Measurements from ENCODE around the gene EMILIN1. TPM values are rescaled to one million over a fixed set of nuclear protein-coding genes. Genes with fewer than 3 reads are reported as not detected.
A peak's percentile ranks its signal among the peaks of the same experiment; 100 is the strongest.

EMILIN1 gene
- total and polyA plus RNA-seq, 10 of the 15 experiments (the other 5 are each of a cell fraction or from before 2014, with no cell fraction given), result 0.01 to 2.3 (median 1.2) TPM; not detected in 2

DNA sequence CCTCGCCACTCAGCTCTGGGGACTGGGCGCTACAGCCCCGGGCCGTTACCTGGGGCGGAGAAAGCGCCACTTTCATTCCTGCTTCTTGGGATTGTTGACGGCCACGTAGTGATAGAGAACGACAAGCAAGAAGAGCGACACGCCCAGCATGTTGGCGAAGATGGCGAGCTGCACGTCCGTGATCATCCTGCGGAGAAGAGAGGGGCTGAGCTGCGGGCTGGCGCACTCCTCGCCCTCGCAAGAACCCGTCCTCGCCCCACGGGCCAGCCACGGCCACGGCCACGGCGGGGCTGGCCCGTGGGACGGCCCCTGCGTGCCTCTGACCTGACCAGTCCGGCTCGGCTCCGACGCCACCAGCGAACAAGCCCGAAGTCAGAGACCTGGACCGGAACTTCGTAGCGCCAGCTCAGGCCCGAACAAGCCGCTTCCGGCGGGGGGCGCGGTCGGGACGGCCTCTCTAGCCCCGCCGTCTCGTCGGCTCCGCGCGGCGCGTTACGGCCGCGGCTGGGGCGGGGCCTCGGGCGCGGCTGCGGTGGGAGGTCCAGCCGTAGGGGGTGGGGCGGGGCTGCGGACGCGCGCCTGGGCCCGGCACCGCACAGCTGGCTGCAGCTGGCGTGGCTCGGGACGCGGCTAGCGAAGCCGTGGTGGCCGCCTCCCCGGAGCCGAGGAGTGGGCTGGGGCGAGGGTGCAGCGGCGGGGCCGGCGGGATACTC is 7.0 kb upstream of the EMILIN1 start, which contains the start of gene OST4 (continued):
- TF ChIP-seq ZBED1 (IDR thresholded peaks at IDR 0.05; ENCODE audit: borderline replicate concordance) (no peak), KDM1A (IDR thresholded peaks at IDR 0.05; ENCODE audit: borderline replicate concordance) (no peak), BMI1 (IDR thresholded peaks at IDR 0.05; ENCODE audit: borderline replicate concordance) (no peak), NR2C2 (IDR thresholded peaks at IDR 0.05; ENCODE audit: borderline replicate concordance, control insufficient read depth, insufficient read length, low read depth) (no peak), NFIC (IDR thresholded peaks at IDR 0.05; ENCODE audit: low read depth, low read length) (no peak), CHD1 (IDR thresholded peaks at IDR 0.05; ENCODE audit: low read depth, low read length) (no peak), ZNF384 (IDR thresholded peaks at IDR 0.05; ENCODE audit: borderline replicate concordance, low read depth, low read length) (no peak), MEF2A (IDR thresholded peaks at IDR 0.05; ENCODE audit: insufficient read depth, low read depth, low read length) (no peak), BCL11A (IDR thresholded peaks at IDR 0.05; ENCODE audit: low read depth, low read length) (no peak), NFXL1 (IDR thresholded peaks at IDR 0.05; ENCODE audit: borderline replicate concordance) (no peak), CBX5 (IDR thresholded peaks at IDR 0.05; ENCODE audit: low read depth) (no peak), RB1 (IDR thresholded peaks at IDR 0.05; ENCODE audit: borderline replicate concordance) (peak; percentile 48; the same call in 1 of the 2 replicates), WRNIP1 (IDR thresholded peaks at IDR 0.05; ENCODE audit: borderline replicate concordance, low read depth, low read length) (no peak), EP300 (IDR thresholded peaks at IDR 0.05; ENCODE audit: borderline replicate concordance in 1 of 2, control insufficient read depth in 1 of 2, low read depth in 2 of 2, low read length in 2 of 2) (no peak), IKZF1 (conservative IDR thresholded peaks at IDR 0.05) (peak; percentile 84), PAX5 (IDR thresholded peaks at IDR 0.05; ENCODE audit: borderline replicate concordance, low read depth, low read length) (no peak), SIN3A (IDR thresholded peaks at IDR 0.05; ENCODE audit: low read depth, low read length) (no peak; the same call in 1 of the 2 replicates)
- TF ChIP-seq, protein P1, sequence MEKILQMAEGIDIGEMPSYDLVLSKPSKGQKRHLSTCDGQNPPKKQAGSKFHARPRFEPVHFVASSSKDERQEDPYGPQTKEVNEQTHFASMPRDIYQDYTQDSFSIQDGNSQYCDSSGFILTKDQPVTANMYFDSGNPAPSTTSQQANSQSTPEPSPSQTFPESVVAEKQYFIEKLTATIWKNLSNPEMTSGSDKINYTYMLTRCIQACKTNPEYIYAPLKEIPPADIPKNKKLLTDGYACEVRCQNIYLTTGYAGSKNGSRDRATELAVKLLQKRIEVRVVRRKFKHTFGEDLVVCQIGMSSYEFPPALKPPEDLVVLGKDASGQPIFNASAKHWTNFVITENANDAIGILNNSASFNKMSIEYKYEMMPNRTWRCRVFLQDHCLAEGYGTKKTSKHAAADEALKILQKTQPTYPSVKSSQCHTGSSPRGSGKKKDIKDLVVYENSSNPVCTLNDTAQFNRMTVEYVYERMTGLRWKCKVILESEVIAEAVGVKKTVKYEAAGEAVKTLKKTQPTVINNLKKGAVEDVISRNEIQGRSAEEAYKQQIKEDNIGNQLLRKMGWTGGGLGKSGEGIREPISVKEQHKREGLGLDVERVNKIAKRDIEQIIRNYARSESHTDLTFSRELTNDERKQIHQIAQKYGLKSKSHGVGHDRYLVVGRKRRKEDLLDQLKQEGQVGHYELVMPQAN (conservative IDR thresholded peaks at IDR 0.05), result peak; percentile 86
- TF ChIP-seq, protein P2, sequence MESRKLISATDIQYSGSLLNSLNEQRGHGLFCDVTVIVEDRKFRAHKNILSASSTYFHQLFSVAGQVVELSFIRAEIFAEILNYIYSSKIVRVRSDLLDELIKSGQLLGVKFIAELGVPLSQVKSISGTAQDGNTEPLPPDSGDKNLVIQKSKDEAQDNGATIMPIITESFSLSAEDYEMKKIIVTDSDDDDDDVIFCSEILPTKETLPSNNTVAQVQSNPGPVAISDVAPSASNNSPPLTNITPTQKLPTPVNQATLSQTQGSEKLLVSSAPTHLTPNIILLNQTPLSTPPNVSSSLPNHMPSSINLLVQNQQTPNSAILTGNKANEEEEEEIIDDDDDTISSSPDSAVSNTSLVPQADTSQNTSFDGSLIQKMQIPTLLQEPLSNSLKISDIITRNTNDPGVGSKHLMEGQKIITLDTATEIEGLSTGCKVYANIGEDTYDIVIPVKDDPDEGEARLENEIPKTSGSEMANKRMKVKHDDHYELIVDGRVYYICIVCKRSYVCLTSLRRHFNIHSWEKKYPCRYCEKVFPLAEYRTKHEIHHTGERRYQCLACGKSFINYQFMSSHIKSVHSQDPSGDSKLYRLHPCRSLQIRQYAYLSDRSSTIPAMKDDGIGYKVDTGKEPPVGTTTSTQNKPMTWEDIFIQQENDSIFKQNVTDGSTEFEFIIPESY (IDR thresholded peaks at IDR 0.05), result no peak
- TF ChIP-seq, protein P3, sequence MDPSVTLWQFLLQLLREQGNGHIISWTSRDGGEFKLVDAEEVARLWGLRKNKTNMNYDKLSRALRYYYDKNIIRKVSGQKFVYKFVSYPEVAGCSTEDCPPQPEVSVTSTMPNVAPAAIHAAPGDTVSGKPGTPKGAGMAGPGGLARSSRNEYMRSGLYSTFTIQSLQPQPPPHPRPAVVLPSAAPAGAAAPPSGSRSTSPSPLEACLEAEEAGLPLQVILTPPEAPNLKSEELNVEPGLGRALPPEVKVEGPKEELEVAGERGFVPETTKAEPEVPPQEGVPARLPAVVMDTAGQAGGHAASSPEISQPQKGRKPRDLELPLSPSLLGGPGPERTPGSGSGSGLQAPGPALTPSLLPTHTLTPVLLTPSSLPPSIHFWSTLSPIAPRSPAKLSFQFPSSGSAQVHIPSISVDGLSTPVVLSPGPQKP (IDR thresholded peaks at IDR 0.05; ENCODE audit: low read depth, low read length), result peak; percentile 76; the same call in 1 of the 2 replicates
- TF ChIP-seq, protein P4, sequence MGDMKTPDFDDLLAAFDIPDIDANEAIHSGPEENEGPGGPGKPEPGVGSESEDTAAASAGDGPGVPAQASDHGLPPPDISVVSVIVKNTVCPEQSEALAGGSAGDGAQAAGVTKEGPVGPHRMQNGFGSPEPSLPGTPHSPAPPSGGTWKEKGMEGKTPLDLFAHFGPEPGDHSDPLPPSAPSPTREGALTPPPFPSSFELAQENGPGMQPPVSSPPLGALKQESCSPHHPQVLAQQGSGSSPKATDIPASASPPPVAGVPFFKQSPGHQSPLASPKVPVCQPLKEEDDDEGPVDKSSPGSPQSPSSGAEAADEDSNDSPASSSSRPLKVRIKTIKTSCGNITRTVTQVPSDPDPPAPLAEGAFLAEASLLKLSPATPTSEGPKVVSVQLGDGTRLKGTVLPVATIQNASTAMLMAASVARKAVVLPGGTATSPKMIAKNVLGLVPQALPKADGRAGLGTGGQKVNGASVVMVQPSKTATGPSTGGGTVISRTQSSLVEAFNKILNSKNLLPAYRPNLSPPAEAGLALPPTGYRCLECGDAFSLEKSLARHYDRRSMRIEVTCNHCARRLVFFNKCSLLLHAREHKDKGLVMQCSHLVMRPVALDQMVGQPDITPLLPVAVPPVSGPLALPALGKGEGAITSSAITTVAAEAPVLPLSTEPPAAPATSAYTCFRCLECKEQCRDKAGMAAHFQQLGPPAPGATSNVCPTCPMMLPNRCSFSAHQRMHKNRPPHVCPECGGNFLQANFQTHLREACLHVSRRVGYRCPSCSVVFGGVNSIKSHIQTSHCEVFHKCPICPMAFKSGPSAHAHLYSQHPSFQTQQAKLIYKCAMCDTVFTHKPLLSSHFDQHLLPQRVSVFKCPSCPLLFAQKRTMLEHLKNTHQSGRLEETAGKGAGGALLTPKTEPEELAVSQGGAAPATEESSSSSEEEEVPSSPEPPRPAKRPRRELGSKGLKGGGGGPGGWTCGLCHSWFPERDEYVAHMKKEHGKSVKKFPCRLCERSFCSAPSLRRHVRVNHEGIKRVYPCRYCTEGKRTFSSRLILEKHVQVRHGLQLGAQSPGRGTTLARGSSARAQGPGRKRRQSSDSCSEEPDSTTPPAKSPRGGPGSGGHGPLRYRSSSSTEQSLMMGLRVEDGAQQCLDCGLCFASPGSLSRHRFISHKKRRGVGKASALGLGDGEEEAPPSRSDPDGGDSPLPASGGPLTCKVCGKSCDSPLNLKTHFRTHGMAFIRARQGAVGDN (IDR thresholded peaks at IDR 0.05), result peak; percentile 76

Data from GM12878 (cell line).